ENCODE measurements around the gene ALKBH2.

- TF ChIP-seq NFRKB (IDR thresholded peaks at IDR 0.05) (no peak), BHLHE40 (IDR thresholded peaks at IDR 0.05; ENCODE audit: borderline replicate concordance) (no peak), SP1 (IDR thresholded peaks at IDR 0.05) (no peak), SUZ12 (IDR thresholded peaks at IDR 0.05) (no peak), ZNF384 (IDR thresholded peaks at IDR 0.05) (no peak), TARDBP (IDR thresholded peaks at IDR 0.05) (no peak), ELF4 (IDR thresholded peaks at IDR 0.05) (no peak), PKNOX1 (IDR thresholded peaks at IDR 0.05) (no peak), FOXM1 (IDR thresholded peaks at IDR 0.05; ENCODE audit: borderline replicate concordance) (no peak), ARNT (IDR thresholded peaks at IDR 0.05) (no peak), L3MBTL2 (conservative IDR thresholded peaks at IDR 0.05) (no peak), CTBP1 (IDR thresholded peaks at IDR 0.05; ENCODE audit: borderline replicate concordance) (no peak)
Measured at GRCh38 chr12:109047081-109047805, 46.0 kb downstream of the ALKBH2 start.

Data from HEK293T (cell line).